B cell (primary cell): ENCODE results near the gene LRSAM1.

ENCODE experiments used
- EZH2 ChIP-seq: IDR thresholded peaks from 2 replicates; pipeline ENCODE4 v1.6.1; 2012; ENCODE audit warnings: borderline replicate concordance, low read depth, mild to moderate bottlenecking, moderate library complexity, low read length; ENCODE audit not compliant: insufficient read depth, poor library complexity, severe bottlenecking
- TF ChIP-seq, protein P1 (sequence below): fragments of 200-600 bp; IDR thresholded peaks from one replicate; pipeline ENCODE4 v1.8.0; 2022; ENCODE audit warnings: antibody characterized with exemption, mild to moderate bottlenecking

GRCh38 chr9:127450830-127451607, at the start of gene LRSAM1, which contains the start of gene RPL12:
- TF ChIP-seq, protein P1, sequence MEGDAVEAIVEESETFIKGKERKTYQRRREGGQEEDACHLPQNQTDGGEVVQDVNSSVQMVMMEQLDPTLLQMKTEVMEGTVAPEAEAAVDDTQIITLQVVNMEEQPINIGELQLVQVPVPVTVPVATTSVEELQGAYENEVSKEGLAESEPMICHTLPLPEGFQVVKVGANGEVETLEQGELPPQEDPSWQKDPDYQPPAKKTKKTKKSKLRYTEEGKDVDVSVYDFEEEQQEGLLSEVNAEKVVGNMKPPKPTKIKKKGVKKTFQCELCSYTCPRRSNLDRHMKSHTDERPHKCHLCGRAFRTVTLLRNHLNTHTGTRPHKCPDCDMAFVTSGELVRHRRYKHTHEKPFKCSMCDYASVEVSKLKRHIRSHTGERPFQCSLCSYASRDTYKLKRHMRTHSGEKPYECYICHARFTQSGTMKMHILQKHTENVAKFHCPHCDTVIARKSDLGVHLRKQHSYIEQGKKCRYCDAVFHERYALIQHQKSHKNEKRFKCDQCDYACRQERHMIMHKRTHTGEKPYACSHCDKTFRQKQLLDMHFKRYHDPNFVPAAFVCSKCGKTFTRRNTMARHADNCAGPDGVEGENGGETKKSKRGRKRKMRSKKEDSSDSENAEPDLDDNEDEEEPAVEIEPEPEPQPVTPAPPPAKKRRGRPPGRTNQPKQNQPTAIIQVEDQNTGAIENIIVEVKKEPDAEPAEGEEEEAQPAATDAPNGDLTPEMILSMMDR: peak; percentile 26
- TF ChIP-seq EZH2: no peak
